SH-SY5Y (cell line): ENCODE results near the gene RABGGTA.

Experiments
- GATA2 ChIP-seq: IDR thresholded peaks from 2 replicates; pipeline ENCODE4 v1.6.1; 2011; ENCODE audit warnings: mild to moderate bottlenecking, low read depth, low read length
- GATA3 ChIP-seq: IDR thresholded peaks from 2 replicates; pipeline ENCODE4 v1.6.1; 2011; ENCODE audit warnings: low read depth, mild to moderate bottlenecking, low read length, moderate library complexity

DNA sequence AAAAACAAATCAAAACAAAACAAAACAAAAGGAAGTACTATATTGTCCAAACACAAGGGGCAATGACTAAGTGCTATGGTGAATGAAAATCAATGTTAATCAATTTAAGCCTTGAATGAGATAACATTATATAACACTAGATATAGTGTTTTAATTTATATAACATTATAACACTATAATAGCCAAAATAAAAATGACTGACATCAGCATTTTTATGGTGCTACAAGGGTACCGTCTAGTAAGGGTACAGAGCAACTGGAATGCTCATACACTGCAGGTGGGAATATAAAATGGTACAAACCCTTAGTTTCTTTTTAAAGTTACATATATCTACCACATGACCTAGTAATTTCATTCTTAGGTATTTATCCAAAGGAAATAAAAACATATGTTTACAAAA, 44.9 kb downstream of the RABGGTA start:
- TF ChIP-seq GATA3, result no peak
- no peak for TF ChIP-seq GATA2
